Measurements from ENCODE around the gene RNU6-8. TPM values are rescaled to one million over a fixed set of nuclear protein-coding genes. Genes with fewer than 3 reads are reported as not detected.

The RNU6-8 gene
- polyA plus RNA-seq, 1 of the 3 experiments (the other 2 are of a cell fraction), result not detected

GRCh38 chr14:32169191-32169590 is 33.9 kb downstream of the RNU6-8 start:
- no peak for DNase-seq
- Histone ChIP-seq H3K9me3 (no peaks in the 10 kb centered on the region), H3K27ac (ENCODE audit: low read depth in 2 of 2, low read length in 1 of 2) (no peak overlapping the region), H3K9me2 (no peaks in the 10 kb centered on the region), H3F3A (replicated peaks; ENCODE audit: insufficient read depth) (no peaks in the 10 kb centered on the region), H3K4me2 (no peak overlapping the region), H3K79me2 (ENCODE audit: insufficient read depth) (no peaks in the 10 kb centered on the region), H2AFZ (ENCODE audit: low read depth) (no peak overlapping the region), H3K27me3 (ENCODE audit: insufficient read depth) (no peaks in the 10 kb centered on the region), H4K20me1 (ENCODE audit: insufficient read depth) (no peaks in the 10 kb centered on the region), H3K9ac (no peak overlapping the region), H3K4me1 (ENCODE audit: control insufficient read depth in 1 of 2, insufficient read depth in 2 of 2, low read depth in 1 of 2, low read length in 1 of 2) (no peaks in the 10 kb centered on the region), H3K36me3 (replicated peaks in 1 of 2; ENCODE audit: control insufficient read depth in 1 of 2, insufficient read depth in 2 of 2, low read length in 1 of 2) (no peaks in the 10 kb centered on the region), H3K4me3 (ENCODE audit: low read depth in 2 of 2, low read length in 1 of 2) (no peak overlapping the region)
- ChIA-PET POLR2A (no interaction called here), CTCF (no interaction called here)
- 85% methylated on average over 3 of the region's 3 CpGs for WGBS (ENCODE audit: low lambda C conversion rate)
- no peak for TF ChIP-seq PBX3 (IDR thresholded peaks at IDR 0.05)
- no peak for TF ChIP-seq REST (IDR thresholded peaks at IDR 0.05; ENCODE audit: low read depth, low read length)
- no peak for TF ChIP-seq CTCF (IDR thresholded peaks at IDR 0.05)
- TF ChIP-seq FOSL2 (IDR thresholded peaks at IDR 0.05; ENCODE audit: borderline replicate concordance, low read depth), result no peak
- no peak for TF ChIP-seq RCOR1 (IDR thresholded peaks at IDR 0.05; ENCODE audit: low read length)
- no peak for TF ChIP-seq SIN3A (IDR thresholded peaks at IDR 0.05; ENCODE audit: borderline replicate concordance, low read depth, low read length)
- TF ChIP-seq GABPA (IDR thresholded peaks at IDR 0.05; ENCODE audit: low read depth), result no peak
- no peak for TF ChIP-seq SMC3 (IDR thresholded peaks at IDR 0.05; ENCODE audit: low read depth, low read length)
- TF ChIP-seq EP300 (IDR thresholded peaks at IDR 0.05; ENCODE audit: borderline replicate concordance in 1 of 2, low read depth in 1 of 2, low read length in 1 of 2), result no peak

- TF ChIP-seq JUND (IDR thresholded peaks at IDR 0.05), result no peak
- TF ChIP-seq SMC3 (IDR thresholded peaks at IDR 0.05; ENCODE audit: low read depth, low read length), result no peak
- no peak for TF ChIP-seq ELF1 (IDR thresholded peaks at IDR 0.05)
- no peak for TF ChIP-seq TCF12 (IDR thresholded peaks at IDR 0.05)
- no peak for TF ChIP-seq POLR2AphosphoS5 (IDR thresholded peaks at IDR 0.05; ENCODE audit: low read depth, low read length)
- no peak for TF ChIP-seq NRF1 (IDR thresholded peaks at IDR 0.05; ENCODE audit: low read depth, low read length)
- no peak for TF ChIP-seq RFX5 (IDR thresholded peaks at IDR 0.05; ENCODE audit: low read length)
- no peak for TF ChIP-seq CTCF (IDR thresholded peaks at IDR 0.05)
- TF ChIP-seq EZH2phosphoT487 (IDR thresholded peaks at IDR 0.05; ENCODE audit: borderline replicate concordance, low read depth), result no peak
- TF ChIP-seq RXRA (IDR thresholded peaks at IDR 0.05; ENCODE audit: borderline replicate concordance, low read depth), result no peak
- peaks cover 5% of the 10 kb centered on the region for H3F3A ChIP-seq (replicated peaks; ENCODE audit: insufficient read depth)
- no peak for DNase-seq
- H2AFZ ChIP-seq (ENCODE audit: low read depth), result no peak overlapping the region
- ChIA-PET CTCF (no interaction called here), POLR2A (no interaction called here)
- no peaks in the 10 kb centered on the region for H3K27me3 ChIP-seq (ENCODE audit: insufficient read depth)
- H4K20me1 ChIP-seq (ENCODE audit: insufficient read depth), result no peaks in the 10 kb centered on the region
- no peaks in the 10 kb centered on the region for H3K79me2 ChIP-seq (ENCODE audit: insufficient read depth)
- H3K36me3 ChIP-seq (replicated peaks in 1 of 2; ENCODE audit: control insufficient read depth in 1 of 2, insufficient read depth in 2 of 2, low read length in 1 of 2), result no peaks in the 10 kb centered on the region
- no peaks in the 10 kb centered on the region for H3K9me2 ChIP-seq
- no peaks in the 10 kb centered on the region for H3K9me3 ChIP-seq
- no peaks in the 10 kb centered on the region for H3K4me1 ChIP-seq (ENCODE audit: control insufficient read depth in 1 of 2, insufficient read depth in 2 of 2, low read depth in 1 of 2, low read length in 1 of 2)
- H3K9ac ChIP-seq, result no peak overlapping the region
- H3K4me3 ChIP-seq (ENCODE audit: low read depth in 2 of 2, low read length in 1 of 2), result no peak overlapping the region
- no peak overlapping the region for H3K27ac ChIP-seq (ENCODE audit: low read depth in 2 of 2, low read length in 1 of 2)
- 74% methylated on average over 3 of the region's 3 CpGs for WGBS (ENCODE audit: low lambda C conversion rate)
- H3K4me2 ChIP-seq, result no peak overlapping the region
These were observed 35.2 kb downstream of the RNU6-8 start for GRCh38 chr14:32167907-32168306.
